GM12878 (cell line): Measurements from ENCODE around the gene CLEC18A. TPM values are rescaled to one million over a fixed set of nuclear protein-coding genes. Genes with fewer than 3 reads are reported as not detected.

Experiments used
- ATAC-seq: fragments of 200-7000 bp; cut with Tn5 transposase; 3 replicates; pipeline ENCODE4 v1.9.1; 2020; ENCODE audit warnings: mild to moderate bottlenecking, moderate library complexity
- BruUV-seq: library from RNA; stranded (reverse); fragments of 400-500 nt; replicated peaks from 2 replicates; lab custom pipeline; 2021; lab: Mats Ljungman, UMichigan
- CTCF ChIA-PET: fragments of 300-600 bp; sonication (Branson Sonifier 250); formaldehyde crosslinking; extraction: SDS; loops from one replicate; lab custom pipeline; 2021; ENCODE audit warnings: inconsistent platforms; lab: Yijun Ruan, JAX
- POLR2A ChIA-PET: fragments of 350-600 bp; formaldehyde crosslinking; extraction: SDS; loops from one replicate; lab custom pipeline; 2021; ENCODE audit warnings: inconsistent platforms; lab: Charles Lee
- RAD21 ChIA-PET: fragments of 300-600 bp; sonication (Branson Sonifier 250); formaldehyde crosslinking; loops from one replicate; lab custom pipeline; 2023; ENCODE audit warnings: antibody characterized with exemption; ENCODE audit not compliant: unreplicated experiment; lab: Charles Lee
- SMC1A ChIA-PET: fragments of 300-600 bp; sonication (Branson Sonifier 250); formaldehyde crosslinking; loops from one replicate; lab custom pipeline; 2023; ENCODE audit not compliant: unreplicated experiment, uncharacterized antibody; lab: Charles Lee
- DNase-seq: peaks from one replicate; pipeline ENCODE4 v3.0.0-alpha.2; 2011; ENCODE audit warnings: low read depth, low spot score
- FAIRE-seq: peaks from 3 replicates; lab custom pipeline; 2011; peaks lifted over from hg19 to GRCh38; lab: Jason Lieb, UNC
- H2AFZ ChIP-seq: 2 replicates; pipeline ENCODE4 v1.6.0; 2011; ENCODE audit warnings: low read depth, low read length, control low read depth; ENCODE audit not compliant: control insufficient read depth
- H3K27ac ChIP-seq: 2 replicates; pipeline ENCODE4 v1.5.1; 2011; ENCODE audit warnings: control low read depth; ENCODE audit not compliant: control insufficient read depth, insufficient read depth
- H3K27me3 ChIP-seq, 2 experiments: replicated peaks in 1 of 2; 2 replicates each; pipeline versions ENCODE4 v1.6.0 to v1.6.1; 2011; ENCODE audit warnings: low read length in 1 of 2; ENCODE audit not compliant: control insufficient read depth in 2 of 2, insufficient read depth in 2 of 2
- H3K36me3 ChIP-seq, 2 experiments: 2 replicates each; pipeline ENCODE4 v1.5.1; 2011; ENCODE audit warnings: low read length in 1 of 2; ENCODE audit not compliant: control insufficient read depth in 2 of 2, insufficient read depth in 2 of 2
- H3K4me1 ChIP-seq: 2 replicates; pipeline ENCODE4 v1.6.1; 2011; ENCODE audit warnings: mild to moderate bottlenecking, low read length, moderate library complexity, mixed read lengths; ENCODE audit not compliant: control insufficient read depth, insufficient read depth
- H3K4me2 ChIP-seq: 2 replicates; pipeline ENCODE4 v1.6.0; 2011; ENCODE audit warnings: control low read depth; ENCODE audit not compliant: control insufficient read depth, insufficient read depth
- H3K4me3 ChIP-seq: fragments of 200-600 bp; sonication (generic); 2 replicates; pipeline ENCODE4 v1.5.1; 2016
- H3K79me2 ChIP-seq: 2 replicates; pipeline ENCODE4 v1.6.0; 2011; ENCODE audit warnings: low read length; ENCODE audit not compliant: control insufficient read depth, insufficient read depth
- H3K9ac ChIP-seq: 2 replicates; pipeline ENCODE4 v1.8.0; 2011; ENCODE audit warnings: low read length, control low read depth, mixed read lengths; ENCODE audit not compliant: control insufficient read depth, insufficient read depth
- H3K9me3 ChIP-seq: replicated peaks from 3 replicates; pipeline ENCODE4 v1.5.1; 2011; ENCODE audit warnings: mild to moderate bottlenecking, low read length; ENCODE audit not compliant: control insufficient read depth, insufficient read depth
- H4K20me1 ChIP-seq: 2 replicates; pipeline ENCODE4 v1.6.0; 2011; ENCODE audit not compliant: control insufficient read depth, insufficient read depth
- ASH2L ChIP-seq: fragments of 300-600, 200-600 bp; sonication (generic); IDR thresholded peaks from 2 replicates; pipeline ENCODE4 v1.6.1; 2017; ENCODE audit warnings: low read depth, mild to moderate bottlenecking, borderline replicate concordance
- BACH1 ChIP-seq: fragments of 450-650 bp; IDR thresholded peaks from 2 replicates; pipeline ENCODE4 v1.6.1; 2017; ENCODE audit warnings: mild to moderate bottlenecking, borderline replicate concordance
- CHD4 ChIP-seq: fragments of 200-600 bp; sonication (generic); IDR thresholded peaks from 2 replicates; pipeline ENCODE4 v1.6.1; 2016; ENCODE audit warnings: mild to moderate bottlenecking
- EZH2 ChIP-seq: IDR thresholded peaks from 2 replicates; pipeline ENCODE4 v1.6.1; 2012; ENCODE audit warnings: low read depth, mild to moderate bottlenecking, control low read depth, inconsistent platforms, low read length, borderline replicate concordance; ENCODE audit not compliant: control insufficient read depth
- FOXK2 ChIP-seq: fragments of 450-650 bp; IDR thresholded peaks from 2 replicates; pipeline ENCODE4 v1.6.1; 2017; ENCODE audit warnings: mild to moderate bottlenecking, moderate library complexity
- HCFC1 ChIP-seq: fragments of 150-350 bp; IDR thresholded peaks from 2 replicates; pipeline ENCODE4 v1.6.1; 2014; ENCODE audit warnings: low read length
- HDAC2 ChIP-seq: fragments of 200-600 bp; sonication (generic); IDR thresholded peaks from 2 replicates; pipeline ENCODE4 v1.6.1; 2017
- HSF1 ChIP-seq: fragments of 150-350 bp; IDR thresholded peaks from 2 replicates; pipeline ENCODE4 v1.6.1; 2014; ENCODE audit warnings: mild to moderate bottlenecking, low read depth, low read length
- POLR2AphosphoS5 ChIP-seq: IDR thresholded peaks from 2 replicates; pipeline ENCODE4 v1.6.1; 2011; ENCODE audit warnings: mild to moderate bottlenecking, low read length, inconsistent platforms
- RAD21 ChIP-seq: IDR thresholded peaks from 2 replicates; pipeline ENCODE4 v1.6.1; 2011; ENCODE audit warnings: mild to moderate bottlenecking, low read depth, low read length, moderate library complexity; ENCODE audit not compliant: insufficient read depth
- RELA ChIP-seq: fragments of 450-650 bp; IDR thresholded peaks from 2 replicates; pipeline ENCODE4 v1.8.0; 2014; ENCODE audit warnings: borderline replicate concordance; ENCODE audit not compliant: partially characterized antibody
- YBX1 ChIP-seq: fragments of 450-650 bp; IDR thresholded peaks from 2 replicates; pipeline ENCODE4 v1.6.1; 2016; ENCODE audit warnings: antibody characterized with exemption
- WGBS: methylation state at CpG from one replicate; pipeline ENCODE4 v1.1.6; 2016; ENCODE audit warnings: low lambda C conversion rate; ENCODE audit not compliant: insufficient replicate concordance, insufficient coverage; ENCODE audit errors: missing lambda C conversion rate; 5-methylcytosine and 5-hydroxymethylcytosine counted together
- in situ Hi-C: fragments of 300-500 bp; cut with MboI; formaldehyde crosslinking; loops from 9 replicates; pipeline ENCODE4 v1.14.3; 2018; ENCODE audit warnings: mixed read lengths
- intact Hi-C: fragments of 100-400 bp; cut with micrococcal nuclease; formaldehyde crosslinking; loops from one replicate; pipeline ENCODE4 v1.14.2; 2022; ENCODE audit not compliant: unreplicated experiment
- polyA plus RNA-seq, 11 experiments: library from polyadenylated mRNA; depleted of rRNA in 4 of 11; unstranded in 6 of 11; stranded (reverse) in 5 of 11; fragments of >200 nt; fragmentation: Nextera tagmentation in 4 of 11; fragmentation: Illumina TruSeq in 1 of 11; extraction: Ambion mirVana in 4 of 11; extraction: Trizol in 1 of 11; gene quantifications; 1 replicate in 1 of 11; 2 replicates in 10 of 11; pipeline versions ENCODE4 v1.2.1 to v1.2.3, GENCODE V29; 2011 to 2016; ENCODE audit warnings: inconsistent platforms in 2 of 11, missing spikeins in 2 of 11, low read depth in 1 of 11
- total RNA-seq, 4 experiments: library from RNA; depleted of rRNA in 3 of 4; stranded (reverse); fragments of >200 nt in 3 of 4; fragmentation: Illumina TruSeq in 1 of 4; extraction: Trizol in 1 of 4; gene quantifications; 2 replicates each; pipeline versions ENCODE4 v1.2.1 to v1.2.3, GENCODE V29; 2013 to 2021
- TF ChIP-seq, protein P1 (sequence below): fragments of 450-650 bp; IDR thresholded peaks from 2 replicates; pipeline ENCODE4 v1.6.1; 2017; ENCODE audit warnings: mild to moderate bottlenecking
- TF ChIP-seq, protein P2 (sequence below): fragments of 450-650 bp; IDR thresholded peaks from 2 replicates; pipeline ENCODE4 v1.6.1; 2017; ENCODE audit warnings: borderline replicate concordance

CLEC18A gene
- total and polyA plus RNA-seq, 10 of the 15 experiments (the other 5 are each of a cell fraction or from before 2014, with no cell fraction given): 0.03 to 0.26 (median 0.10) TPM; not detected in 4

DNA sequence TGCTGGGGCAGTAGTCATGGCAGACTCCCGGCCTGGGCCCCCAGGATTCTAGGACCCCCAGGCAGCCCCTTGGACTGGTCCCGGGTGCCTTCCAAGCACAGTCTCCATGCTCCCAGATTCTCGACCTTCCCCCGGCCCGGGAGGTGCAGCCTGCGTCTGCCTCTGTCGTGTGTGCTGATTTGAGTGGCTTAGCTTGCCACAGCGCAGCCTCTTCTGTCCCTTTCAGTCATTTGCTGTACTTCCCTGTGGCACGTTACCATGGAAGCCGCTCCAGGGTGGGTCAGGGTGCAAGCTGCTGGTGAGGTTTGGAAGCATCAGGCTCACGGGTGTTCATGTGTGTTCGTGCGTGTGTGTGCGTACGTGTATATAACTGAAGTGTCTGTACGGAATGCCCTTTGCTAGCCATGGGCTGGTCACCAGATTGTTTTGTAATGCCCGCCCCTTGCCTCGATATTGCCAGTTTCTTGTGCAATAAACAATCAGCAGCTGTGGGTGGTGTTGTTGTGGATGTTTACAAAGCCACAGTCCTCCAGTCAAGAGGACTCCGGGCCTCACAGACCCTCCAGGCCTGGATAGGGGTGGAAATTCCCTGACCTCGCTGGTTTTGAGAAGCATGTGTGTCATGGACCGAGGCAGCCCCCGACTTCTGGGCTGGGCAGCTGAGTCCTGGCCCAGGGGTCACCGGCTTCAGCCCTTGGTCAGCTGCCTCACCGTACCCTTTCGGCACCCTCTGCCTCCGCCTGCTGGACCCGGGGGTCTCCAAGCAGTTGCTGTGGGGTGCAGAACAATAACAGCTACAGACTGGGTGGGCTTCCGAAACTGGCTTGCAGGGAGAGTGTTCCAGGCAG, 9.7 kb upstream of the CLEC18A start:
- no peak for FAIRE-seq

DNA sequence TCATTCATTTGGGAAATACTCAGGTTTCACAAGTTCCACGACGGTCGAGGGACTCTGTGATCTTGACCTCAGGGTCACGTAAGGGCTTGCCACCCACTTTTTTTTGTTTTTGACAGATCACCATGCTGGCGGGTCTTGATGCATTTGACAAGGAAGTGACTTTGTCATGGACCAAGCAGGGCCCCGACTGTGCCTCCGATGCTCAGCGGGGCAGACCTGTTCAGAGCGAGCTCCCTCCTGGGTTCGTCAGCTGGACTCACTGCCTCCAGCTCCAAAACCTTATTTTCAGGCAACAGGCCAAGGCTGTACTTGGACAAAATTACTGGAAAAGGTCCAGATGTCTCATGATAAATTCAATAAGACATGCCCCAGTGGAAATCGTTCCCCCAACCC, 9.0 kb upstream of the CLEC18A start:
- no peak for FAIRE-seq
- no peaks in the 10 kb centered on the region for H3K79me2 ChIP-seq
- CTCF ChIA-PET: no interaction called here
- no peak for TF ChIP-seq POLR2AphosphoS5
- no peak for TF ChIP-seq HCFC1
- TF ChIP-seq FOXK2: no peak
- TF ChIP-seq, protein P1, sequence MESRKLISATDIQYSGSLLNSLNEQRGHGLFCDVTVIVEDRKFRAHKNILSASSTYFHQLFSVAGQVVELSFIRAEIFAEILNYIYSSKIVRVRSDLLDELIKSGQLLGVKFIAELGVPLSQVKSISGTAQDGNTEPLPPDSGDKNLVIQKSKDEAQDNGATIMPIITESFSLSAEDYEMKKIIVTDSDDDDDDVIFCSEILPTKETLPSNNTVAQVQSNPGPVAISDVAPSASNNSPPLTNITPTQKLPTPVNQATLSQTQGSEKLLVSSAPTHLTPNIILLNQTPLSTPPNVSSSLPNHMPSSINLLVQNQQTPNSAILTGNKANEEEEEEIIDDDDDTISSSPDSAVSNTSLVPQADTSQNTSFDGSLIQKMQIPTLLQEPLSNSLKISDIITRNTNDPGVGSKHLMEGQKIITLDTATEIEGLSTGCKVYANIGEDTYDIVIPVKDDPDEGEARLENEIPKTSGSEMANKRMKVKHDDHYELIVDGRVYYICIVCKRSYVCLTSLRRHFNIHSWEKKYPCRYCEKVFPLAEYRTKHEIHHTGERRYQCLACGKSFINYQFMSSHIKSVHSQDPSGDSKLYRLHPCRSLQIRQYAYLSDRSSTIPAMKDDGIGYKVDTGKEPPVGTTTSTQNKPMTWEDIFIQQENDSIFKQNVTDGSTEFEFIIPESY: no peak
- no peak for TF ChIP-seq ASH2L
- no peak for TF ChIP-seq YBX1
- no peak for TF ChIP-seq RELA
- no peak for TF ChIP-seq HDAC2
- no peak for TF ChIP-seq CHD4
- no peak for TF ChIP-seq RAD21
- TF ChIP-seq HSF1: no peak
- TF ChIP-seq, protein P2, sequence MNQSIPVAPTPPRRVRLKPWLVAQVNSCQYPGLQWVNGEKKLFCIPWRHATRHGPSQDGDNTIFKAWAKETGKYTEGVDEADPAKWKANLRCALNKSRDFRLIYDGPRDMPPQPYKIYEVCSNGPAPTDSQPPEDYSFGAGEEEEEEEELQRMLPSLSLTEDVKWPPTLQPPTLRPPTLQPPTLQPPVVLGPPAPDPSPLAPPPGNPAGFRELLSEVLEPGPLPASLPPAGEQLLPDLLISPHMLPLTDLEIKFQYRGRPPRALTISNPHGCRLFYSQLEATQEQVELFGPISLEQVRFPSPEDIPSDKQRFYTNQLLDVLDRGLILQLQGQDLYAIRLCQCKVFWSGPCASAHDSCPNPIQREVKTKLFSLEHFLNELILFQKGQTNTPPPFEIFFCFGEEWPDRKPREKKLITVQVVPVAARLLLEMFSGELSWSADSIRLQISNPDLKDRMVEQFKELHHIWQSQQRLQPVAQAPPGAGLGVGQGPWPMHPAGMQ: no peak

More for the DNA sequence above, 9.7 kb upstream of the CLEC18A start:
- CTCF ChIA-PET: no interaction called here
- no peaks in the 10 kb centered on the region for H4K20me1 ChIP-seq
- H3K4me3 ChIP-seq: no peak overlapping the region
- DNase-seq (no peak), ATAC-seq (no peak)
- no peaks in the 10 kb centered on the region for H3K27me3 ChIP-seq
- TF ChIP-seq EZH2 (no peak), BACH1 (no peak)
- H3K9me3 ChIP-seq: no peaks in the 10 kb centered on the region
- no TSS peak for BruUV-seq
- WGBS: 93% methylated on average over 28 of the region's 28 CpGs
- SMC1A ChIA-PET: no interaction called here
- H3K4me1 ChIP-seq: no peaks in the 10 kb centered on the region
- no peak overlapping the region for H3K4me2 ChIP-seq
- H3K36me3 ChIP-seq: peaks cover 2 to 8% of the 10 kb centered on the region in 2 experiments; a peak in 3 of 4 replicates
- H2AFZ ChIP-seq: no peak overlapping the region
- in situ Hi-C loops (no loop called here), intact Hi-C loops (no loop called here)
- H3K9ac ChIP-seq: no peak overlapping the region
- H3K79me2 ChIP-seq: no peaks in the 10 kb centered on the region
- POLR2A ChIA-PET: no interaction called here
- RAD21 ChIA-PET: no interaction called here
- H3K27ac ChIP-seq: no peak overlapping the region

More for the DNA sequence above, 9.0 kb upstream of the CLEC18A start:
- Histone ChIP-seq H3K27me3 (no peaks in the 10 kb centered on the region), H3K4me2 (no peak overlapping the region), H3K36me3 (peaks cover 2 to 3% of the 10 kb centered on the region in 2 experiments; a peak in 3 of 4 replicates), H3K9ac (no peak overlapping the region), H3K4me3 (no peak overlapping the region), H3K9me3 (no peaks in the 10 kb centered on the region), H3K27ac (no peak overlapping the region), H3K4me1 (no peaks in the 10 kb centered on the region), H2AFZ (no peak overlapping the region), H4K20me1 (no peaks in the 10 kb centered on the region)
- in situ Hi-C loops (no loop called here), intact Hi-C loops (no loop called here)
- SMC1A ChIA-PET: no interaction called here
- ATAC-seq (no peak), DNase-seq (no peak)
- 94% methylated on average over 11 of the region's 11 CpGs for WGBS
- RAD21 ChIA-PET: no interaction called here
- POLR2A ChIA-PET: no interaction called here
- no TSS peak for BruUV-seq
